ENCODE results near the gene PRMT7.

The PRMT7 gene, protein sequence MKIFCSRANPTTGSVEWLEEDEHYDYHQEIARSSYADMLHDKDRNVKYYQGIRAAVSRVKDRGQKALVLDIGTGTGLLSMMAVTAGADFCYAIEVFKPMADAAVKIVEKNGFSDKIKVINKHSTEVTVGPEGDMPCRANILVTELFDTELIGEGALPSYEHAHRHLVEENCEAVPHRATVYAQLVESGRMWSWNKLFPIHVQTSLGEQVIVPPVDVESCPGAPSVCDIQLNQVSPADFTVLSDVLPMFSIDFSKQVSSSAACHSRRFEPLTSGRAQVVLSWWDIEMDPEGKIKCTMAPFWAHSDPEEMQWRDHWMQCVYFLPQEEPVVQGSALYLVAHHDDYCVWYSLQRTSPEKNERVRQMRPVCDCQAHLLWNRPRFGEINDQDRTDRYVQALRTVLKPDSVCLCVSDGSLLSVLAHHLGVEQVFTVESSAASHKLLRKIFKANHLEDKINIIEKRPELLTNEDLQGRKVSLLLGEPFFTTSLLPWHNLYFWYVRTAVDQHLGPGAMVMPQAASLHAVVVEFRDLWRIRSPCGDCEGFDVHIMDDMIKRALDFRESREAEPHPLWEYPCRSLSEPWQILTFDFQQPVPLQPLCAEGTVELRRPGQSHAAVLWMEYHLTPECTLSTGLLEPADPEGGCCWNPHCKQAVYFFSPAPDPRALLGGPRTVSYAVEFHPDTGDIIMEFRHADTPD

GRCh38 chr16:68310774-68311511 is at the start of gene PRMT7, which contains the start of gene SLC7A6OS:
Gene PRMT7, plus strand, starts transcription at chr16:68311019. Its CDS starts 4,961 bp downstream, at chr16:68315980.
Gene SLC7A6OS, minus strand, starts transcription at chr16:68310946. Its CDS starts 20 bp downstream, at chr16:68310926.
- no peak for FAIRE-seq

DNA sequence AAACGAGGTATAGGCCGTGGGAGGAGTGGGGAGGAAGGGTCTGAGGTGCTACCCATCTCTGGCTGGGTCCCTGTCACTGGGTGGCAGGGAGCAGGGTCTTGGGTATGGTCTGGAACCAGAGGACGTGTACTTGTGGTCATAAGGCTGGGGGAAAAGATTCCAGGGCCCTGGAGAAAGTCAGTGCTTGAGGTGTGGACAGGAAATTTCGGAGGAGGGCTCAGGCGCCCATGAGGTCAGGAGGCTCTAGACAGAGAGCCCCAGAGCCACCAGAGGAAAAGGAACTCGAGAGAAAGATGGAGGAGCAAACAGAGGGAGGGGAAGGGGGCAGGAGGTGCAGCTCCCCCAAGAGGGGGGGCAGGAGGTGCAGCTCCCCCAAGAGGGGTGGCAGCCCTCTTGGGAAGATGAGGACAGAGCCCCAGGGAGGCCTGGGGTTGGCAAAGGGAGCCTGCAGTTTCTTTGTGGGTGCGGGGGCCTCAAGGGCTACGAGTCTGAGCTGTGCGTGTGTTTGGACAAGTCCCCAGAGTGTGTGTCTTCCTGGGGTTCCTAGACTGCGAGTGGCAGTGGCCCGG is 47.2 kb upstream of the PRMT7 start:
- no peak for FAIRE-seq

DNA sequence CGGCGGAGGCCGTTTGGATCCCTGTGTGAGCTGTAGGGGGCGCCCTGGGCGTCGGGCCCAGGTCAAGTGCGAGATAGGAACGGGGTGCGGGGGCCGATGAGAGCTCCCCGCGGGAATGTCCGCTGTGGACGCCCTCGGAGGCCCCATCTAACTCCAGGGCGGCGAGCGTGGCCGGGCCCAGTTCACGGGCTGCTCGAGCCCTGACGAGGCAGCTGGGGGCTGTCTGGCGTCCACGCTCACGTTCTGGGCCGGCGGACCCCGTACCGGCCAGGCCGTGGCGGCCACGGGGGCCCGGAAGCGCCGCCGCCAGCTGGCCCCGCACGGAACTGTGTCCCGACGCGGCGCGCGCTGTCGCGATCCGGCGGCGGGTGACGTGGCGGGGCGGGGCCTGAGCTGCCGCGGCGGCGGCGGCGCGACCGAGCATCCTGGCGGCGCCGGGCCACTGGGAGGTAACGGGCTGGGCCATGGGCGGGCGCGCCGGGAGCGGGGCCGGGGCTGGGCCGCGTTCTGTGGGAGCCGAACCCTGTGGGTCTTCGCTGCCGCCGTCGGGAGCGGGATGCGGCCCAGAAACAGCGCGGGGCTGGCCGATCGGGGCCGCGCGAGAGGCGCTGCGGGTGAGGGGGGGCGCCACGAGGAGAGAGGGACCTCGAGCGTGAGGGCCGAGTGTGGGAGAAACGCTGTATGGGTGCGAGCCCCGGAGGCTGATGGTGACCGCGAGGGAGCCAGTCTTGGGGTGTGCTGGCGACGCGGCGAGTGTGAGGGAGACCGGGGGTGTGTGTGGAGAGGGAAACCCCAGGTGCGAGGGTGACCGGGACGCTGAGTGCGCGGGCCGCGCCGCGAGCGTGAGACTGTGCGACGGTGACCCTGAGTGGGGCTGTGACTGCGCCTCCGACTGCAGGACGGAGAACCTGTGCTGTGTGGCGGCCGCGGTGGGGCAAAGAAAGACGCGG is 46.4 kb upstream of the PRMT7 start, which contains the start of gene SLC7A6:
SLC7A6 (plus strand) TSS at position 399 of the 950 bp plus-strand sequence. CDS start 10,201 bp downstream, outside the sequence.
- no peak for FAIRE-seq

DNA sequence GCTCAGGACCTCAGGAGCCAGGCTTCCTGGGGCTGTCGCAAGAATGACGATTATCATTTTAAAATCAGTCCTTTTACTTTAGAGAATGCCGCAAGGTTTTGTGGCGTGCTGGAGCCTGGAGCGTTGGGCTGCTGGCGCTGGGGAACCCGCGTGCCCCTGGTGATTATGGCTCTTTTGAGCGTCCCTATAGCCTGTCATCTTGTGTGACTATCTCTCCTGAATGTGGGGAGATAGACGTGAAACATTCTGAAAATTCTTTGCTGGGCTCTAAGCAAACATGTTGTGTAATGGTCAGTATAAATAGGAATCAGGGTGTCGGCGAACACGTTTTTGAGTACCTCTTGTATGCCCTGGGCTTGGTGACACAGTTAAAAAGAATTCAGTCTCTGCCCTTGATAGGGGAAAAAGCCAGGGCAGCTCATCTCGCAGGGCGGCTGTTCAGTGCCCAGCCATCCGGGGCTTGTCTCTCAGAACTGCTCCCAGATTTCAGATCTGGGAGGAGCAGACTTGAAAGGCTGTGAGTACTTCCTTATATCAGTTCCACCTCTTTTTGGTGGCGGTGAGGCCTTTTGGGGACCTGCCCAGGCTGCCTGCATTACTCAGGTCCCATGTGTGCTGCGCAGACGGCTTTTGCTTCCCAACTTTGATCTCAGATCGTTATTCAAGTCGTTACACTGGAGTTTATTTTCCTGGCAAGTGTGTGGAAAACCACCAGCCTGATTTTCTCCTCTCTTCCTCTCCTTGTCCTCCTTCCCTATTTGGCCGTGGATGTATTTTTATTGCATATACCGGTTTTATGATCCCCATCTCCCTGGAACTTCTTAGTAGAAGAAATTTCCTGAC is 45.5 kb upstream of the PRMT7 start:
- no peak for FAIRE-seq

- FAIRE-seq = no peak
Observed at GRCh38 chr16:68267612-68268405, 43.0 kb upstream of the PRMT7 start.

DNA sequence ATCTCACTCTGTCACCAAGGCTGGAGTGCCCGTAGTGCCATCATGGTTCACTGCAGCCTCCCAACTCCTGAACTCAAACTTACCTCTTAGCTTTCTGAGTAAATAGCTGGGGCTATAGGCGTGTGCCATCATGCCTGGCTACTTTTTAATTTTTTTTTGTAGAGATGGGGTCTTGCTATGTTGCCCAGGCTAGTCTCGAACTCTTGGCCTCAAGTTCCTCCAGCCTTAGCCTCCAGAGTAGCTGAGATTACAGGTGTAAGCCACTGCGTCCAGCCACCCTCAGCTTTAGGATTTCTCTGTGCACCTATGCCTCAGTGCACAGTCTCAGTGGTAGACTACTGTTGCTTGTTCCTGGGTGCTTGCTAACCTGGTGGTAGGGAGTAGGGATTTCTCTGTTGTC is 41.0 kb upstream of the PRMT7 start:
- FAIRE-seq = no peak

- no peak for FAIRE-seq
Observed at GRCh38 chr16:68270353-68270752, 40.5 kb upstream of the PRMT7 start.

DNA sequence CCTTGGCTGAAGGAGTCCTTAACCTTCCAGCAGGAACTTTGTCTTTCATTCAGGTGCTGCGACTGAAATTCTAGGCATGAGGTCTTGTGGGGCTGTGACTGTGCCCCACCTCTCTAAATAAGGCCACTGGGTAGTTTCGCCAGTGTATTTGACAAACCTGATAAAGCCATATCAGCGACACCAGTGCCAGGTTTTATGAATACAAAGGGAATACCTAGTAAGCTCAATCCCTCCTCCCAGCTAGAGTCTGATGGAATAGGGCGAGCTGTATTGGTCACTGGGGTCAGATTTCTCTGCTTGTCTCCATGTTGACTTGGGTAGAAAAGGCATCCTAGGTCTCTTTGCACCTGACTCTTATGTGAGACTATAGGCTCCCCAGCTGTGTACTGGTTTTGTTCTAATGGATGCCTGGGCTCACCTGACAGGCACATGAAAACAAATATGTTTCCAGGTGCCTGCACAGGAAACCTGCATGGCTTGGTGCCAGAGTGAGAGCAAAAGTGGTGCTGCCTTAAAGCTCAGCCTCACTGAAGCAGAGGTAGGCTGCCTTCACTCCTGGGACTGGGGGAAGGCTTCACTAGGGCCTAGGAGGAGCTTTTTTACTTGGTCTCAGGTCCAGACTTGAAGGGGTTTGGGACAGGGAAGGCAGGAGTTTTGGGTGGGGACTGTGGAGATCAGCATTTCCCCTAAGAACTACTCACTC is 38.2 kb upstream of the PRMT7 start:
- no peak for FAIRE-seq

DNA sequence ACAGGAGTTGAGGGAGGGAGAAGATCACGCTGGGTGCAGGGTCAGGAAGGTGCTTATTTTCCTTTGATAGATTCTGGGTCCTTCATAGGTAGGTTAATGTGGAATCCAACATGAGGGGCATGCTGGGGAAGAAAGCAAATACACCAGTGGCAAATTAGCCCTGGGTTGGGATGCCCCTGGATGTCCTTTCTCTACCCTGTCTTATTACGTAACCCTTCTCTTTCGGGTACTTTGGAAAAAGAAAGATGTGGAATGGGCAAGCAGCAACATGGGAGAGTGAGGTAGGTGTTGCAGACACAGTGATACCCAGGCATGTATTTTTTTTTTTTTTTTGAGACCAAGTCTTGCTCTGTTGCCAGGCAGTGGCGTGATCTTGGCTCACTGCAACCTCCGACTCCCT is 37.4 kb upstream of the PRMT7 start:
- no peak for FAIRE-seq

- no peak for FAIRE-seq
Observed at GRCh38 chr16:68273896-68274295, 36.9 kb upstream of the PRMT7 start.

GRCh38 chr16:68274441-68274840 is 36.4 kb upstream of the PRMT7 start:
- no peak for FAIRE-seq

GRCh38 chr16:68275611-68276191 is 35.1 kb upstream of the PRMT7 start:
- FAIRE-seq = no peak

DNA sequence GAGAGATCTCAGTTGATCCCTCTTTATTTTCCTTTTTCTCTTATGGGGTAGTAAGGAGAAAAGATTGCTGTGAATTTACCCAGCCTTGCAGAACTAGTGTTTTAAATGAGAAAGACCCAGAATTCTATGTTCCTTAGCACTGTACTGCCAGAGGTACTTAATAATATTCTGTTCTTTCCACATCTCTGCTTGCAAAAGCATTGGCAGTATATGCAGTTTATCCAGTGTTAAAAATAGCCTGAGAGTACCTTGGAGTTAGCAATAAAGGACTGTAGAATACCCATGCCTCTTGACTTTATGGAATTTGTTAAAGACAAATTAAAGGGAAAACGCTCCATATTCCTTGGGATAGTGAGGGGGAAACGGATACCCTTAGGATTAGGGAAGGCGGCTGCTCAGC is 34.6 kb upstream of the PRMT7 start:
- no peak for FAIRE-seq

DNA sequence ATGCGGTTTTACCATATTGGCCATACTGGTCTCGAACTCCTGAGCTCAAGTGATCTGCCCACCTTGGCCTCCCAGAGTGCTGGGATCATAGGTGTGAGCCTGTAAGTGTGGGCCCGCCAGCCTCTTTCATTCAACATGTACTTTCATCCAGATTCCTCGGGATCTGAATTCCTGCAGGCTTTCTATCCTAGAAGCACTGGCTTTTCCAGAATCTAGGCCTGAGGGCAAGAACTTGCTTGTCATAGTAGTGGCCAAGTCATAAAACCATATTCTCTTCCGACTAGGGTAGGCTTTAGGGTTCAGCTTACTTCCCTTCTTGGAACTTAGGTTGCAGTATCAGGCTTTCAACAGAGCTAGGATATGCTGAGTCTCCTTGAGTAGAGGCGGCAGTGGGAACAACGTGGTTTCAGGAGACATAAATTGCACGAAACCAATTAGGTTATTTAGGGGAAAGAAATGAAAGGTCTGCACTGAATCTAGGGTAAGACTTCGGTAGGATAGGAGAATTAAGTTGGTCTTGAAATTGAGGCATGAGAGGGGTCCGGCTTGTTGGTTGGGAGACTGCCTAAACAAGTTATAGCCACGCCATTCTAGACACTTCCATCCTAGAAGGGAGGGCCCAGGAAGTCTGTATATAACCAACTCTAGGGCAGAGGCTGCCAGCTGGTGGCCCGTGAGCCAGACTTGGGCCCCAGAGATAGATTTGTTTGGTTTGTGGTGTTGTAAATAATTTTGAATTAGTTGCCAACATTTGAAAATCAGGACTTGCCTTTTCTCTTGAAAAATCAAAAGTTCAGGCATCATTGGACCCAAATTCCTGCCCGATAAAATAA is 30.9 kb upstream of the PRMT7 start:
- no peak for FAIRE-seq

GRCh38 chr16:68281368-68282063 is 29.3 kb upstream of the PRMT7 start:
- no peak for FAIRE-seq

GRCh38 chr16:68282064-68282452 is 28.8 kb upstream of the PRMT7 start:
- FAIRE-seq = no peak

DNA sequence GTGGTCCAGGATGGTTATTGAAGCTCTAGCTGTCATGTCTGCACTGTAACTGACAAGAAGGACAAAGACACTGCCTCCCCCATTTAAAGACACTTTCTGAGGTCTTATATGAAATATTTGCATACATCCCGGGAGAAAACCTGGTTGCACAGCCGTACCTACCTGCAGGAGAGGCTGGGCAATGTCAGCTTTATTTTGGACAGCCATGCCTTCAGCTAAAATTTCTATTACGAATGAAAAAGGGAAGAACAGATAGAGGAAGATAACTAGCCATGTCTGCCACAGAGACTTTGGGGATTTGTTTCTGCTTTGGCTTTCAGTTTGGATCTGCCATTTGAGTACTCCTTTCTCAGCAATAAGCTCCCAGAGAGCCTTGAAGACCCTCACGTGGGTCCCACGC is 27.5 kb upstream of the PRMT7 start:
- no peak for FAIRE-seq

Data from TTC549 (cell line).